Ishikawa (cell line): Measurements from ENCODE around the gene KRT28.

Experiments used
- CEBPB ChIP-seq: IDR thresholded peaks from 2 replicates; pipeline ENCODE4 v1.6.1; 2012
- CREB1 ChIP-seq: IDR thresholded peaks from 2 replicates; pipeline ENCODE4 v1.6.1; 2012; ENCODE audit warnings: low read depth
- EGR1 ChIP-seq: IDR thresholded peaks from 2 replicates; pipeline ENCODE4 v1.6.1; 2012
- EP300 ChIP-seq: IDR thresholded peaks from 2 replicates; pipeline ENCODE4 v1.6.1; 2012; ENCODE audit warnings: borderline replicate concordance
- FOXM1 ChIP-seq: IDR thresholded peaks from 2 replicates; pipeline ENCODE4 v1.6.1; 2012; ENCODE audit warnings: low read depth, borderline replicate concordance
- MAX ChIP-seq: IDR thresholded peaks from 2 replicates; pipeline ENCODE4 v1.6.1; 2012
- NFIC ChIP-seq: IDR thresholded peaks from 2 replicates; pipeline ENCODE4 v1.6.1; 2012
- RAD21 ChIP-seq: IDR thresholded peaks from 2 replicates; pipeline ENCODE4 v1.6.1; 2012; ENCODE audit warnings: low read depth
- TAF1 ChIP-seq: IDR thresholded peaks from 2 replicates; pipeline ENCODE4 v1.6.1; 2012; ENCODE audit warnings: low read depth, mild to moderate bottlenecking
- TCF12 ChIP-seq: IDR thresholded peaks from 2 replicates; pipeline ENCODE4 v1.6.1; 2012; ENCODE audit warnings: low read depth
- TEAD4 ChIP-seq: IDR thresholded peaks from 2 replicates; pipeline ENCODE4 v1.6.1; 2012
- YY1 ChIP-seq: IDR thresholded peaks from 2 replicates; pipeline ENCODE4 v1.6.1; 2012; ENCODE audit warnings: low read depth
- ZBTB7A ChIP-seq: IDR thresholded peaks from 2 replicates; pipeline ENCODE4 v1.6.1; 2012; ENCODE audit warnings: low read depth
- TF ChIP-seq, protein P1 (sequence below): IDR thresholded peaks from 2 replicates; pipeline ENCODE4 v1.6.1; 2012
- TF ChIP-seq, protein P2 (sequence below): IDR thresholded peaks from 2 replicates; pipeline ENCODE4 v1.6.1; 2012; ENCODE audit warnings: low read depth, mild to moderate bottlenecking

The KRT28 gene

GRCh38 chr17:40815381-40815780 is 15.6 kb upstream of the KRT28 start:
- no peak for TF ChIP-seq NFIC

DNA sequence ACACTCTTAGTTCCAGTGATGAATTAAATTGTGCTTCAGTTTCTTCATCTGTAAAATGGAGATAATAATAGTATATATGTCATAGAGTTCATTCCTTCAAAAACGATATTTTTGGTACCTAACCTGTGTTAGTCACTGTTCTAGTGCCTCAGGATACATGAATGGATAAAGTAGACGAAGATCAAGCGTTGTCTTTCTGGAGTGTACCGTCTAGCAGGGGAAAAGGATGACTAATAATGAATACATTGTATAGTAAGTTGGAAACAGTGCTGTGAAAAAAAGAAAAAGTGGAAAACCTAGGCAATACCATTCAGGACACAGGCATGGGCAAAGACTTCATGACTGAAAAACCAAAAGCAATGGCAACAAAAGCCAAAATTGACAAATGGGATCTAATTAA is 14.0 kb upstream of the KRT28 start:
- TF ChIP-seq NFIC (no peak), TCF12 (no peak), EGR1 (no peak), MAX (no peak), CREB1 (no peak), TAF1 (no peak), EP300 (no peak), ZBTB7A (no peak), YY1 (no peak), RAD21 (no peak), FOXM1 (no peak), CEBPB (no peak), TEAD4 (no peak)
- TF ChIP-seq, protein P1, sequence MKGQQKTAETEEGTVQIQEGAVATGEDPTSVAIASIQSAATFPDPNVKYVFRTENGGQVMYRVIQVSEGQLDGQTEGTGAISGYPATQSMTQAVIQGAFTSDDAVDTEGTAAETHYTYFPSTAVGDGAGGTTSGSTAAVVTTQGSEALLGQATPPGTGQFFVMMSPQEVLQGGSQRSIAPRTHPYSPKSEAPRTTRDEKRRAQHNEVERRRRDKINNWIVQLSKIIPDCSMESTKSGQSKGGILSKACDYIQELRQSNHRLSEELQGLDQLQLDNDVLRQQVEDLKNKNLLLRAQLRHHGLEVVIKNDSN = no peak
- TF ChIP-seq, protein P2, sequence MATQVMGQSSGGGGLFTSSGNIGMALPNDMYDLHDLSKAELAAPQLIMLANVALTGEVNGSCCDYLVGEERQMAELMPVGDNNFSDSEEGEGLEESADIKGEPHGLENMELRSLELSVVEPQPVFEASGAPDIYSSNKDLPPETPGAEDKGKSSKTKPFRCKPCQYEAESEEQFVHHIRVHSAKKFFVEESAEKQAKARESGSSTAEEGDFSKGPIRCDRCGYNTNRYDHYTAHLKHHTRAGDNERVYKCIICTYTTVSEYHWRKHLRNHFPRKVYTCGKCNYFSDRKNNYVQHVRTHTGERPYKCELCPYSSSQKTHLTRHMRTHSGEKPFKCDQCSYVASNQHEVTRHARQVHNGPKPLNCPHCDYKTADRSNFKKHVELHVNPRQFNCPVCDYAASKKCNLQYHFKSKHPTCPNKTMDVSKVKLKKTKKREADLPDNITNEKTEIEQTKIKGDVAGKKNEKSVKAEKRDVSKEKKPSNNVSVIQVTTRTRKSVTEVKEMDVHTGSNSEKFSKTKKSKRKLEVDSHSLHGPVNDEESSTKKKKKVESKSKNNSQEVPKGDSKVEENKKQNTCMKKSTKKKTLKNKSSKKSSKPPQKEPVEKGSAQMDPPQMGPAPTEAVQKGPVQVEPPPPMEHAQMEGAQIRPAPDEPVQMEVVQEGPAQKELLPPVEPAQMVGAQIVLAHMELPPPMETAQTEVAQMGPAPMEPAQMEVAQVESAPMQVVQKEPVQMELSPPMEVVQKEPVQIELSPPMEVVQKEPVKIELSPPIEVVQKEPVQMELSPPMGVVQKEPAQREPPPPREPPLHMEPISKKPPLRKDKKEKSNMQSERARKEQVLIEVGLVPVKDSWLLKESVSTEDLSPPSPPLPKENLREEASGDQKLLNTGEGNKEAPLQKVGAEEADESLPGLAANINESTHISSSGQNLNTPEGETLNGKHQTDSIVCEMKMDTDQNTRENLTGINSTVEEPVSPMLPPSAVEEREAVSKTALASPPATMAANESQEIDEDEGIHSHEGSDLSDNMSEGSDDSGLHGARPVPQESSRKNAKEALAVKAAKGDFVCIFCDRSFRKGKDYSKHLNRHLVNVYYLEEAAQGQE = no peak

GRCh38 chr17:40812639-40813038 is 12.9 kb upstream of the KRT28 start:
- TF ChIP-seq CREB1 (no peak), FOXM1 (no peak), NFIC (no peak)
- TF ChIP-seq, protein P2 = no peak

DNA sequence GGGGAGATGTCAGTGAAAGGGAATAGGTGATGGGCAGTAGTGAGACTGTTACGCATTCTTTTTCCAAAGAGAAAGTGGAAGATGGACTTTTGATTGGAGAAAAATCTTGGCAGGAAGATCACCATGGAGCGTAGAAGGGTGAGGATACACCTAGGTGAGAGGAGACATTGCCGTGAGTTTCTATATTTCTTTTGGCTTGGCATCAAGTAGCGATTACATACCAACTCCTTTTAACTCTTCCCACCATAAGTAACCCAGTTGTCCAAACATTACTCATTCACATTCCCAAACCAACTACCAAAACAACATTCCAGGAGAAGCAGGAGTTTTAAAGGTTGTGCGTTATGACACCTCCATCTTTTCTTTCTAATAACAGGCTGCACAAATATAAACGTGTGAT is 10.7 kb upstream of the KRT28 start:
- TF ChIP-seq, protein P2 = no peak
- no peak for TF ChIP-seq TAF1

DNA sequence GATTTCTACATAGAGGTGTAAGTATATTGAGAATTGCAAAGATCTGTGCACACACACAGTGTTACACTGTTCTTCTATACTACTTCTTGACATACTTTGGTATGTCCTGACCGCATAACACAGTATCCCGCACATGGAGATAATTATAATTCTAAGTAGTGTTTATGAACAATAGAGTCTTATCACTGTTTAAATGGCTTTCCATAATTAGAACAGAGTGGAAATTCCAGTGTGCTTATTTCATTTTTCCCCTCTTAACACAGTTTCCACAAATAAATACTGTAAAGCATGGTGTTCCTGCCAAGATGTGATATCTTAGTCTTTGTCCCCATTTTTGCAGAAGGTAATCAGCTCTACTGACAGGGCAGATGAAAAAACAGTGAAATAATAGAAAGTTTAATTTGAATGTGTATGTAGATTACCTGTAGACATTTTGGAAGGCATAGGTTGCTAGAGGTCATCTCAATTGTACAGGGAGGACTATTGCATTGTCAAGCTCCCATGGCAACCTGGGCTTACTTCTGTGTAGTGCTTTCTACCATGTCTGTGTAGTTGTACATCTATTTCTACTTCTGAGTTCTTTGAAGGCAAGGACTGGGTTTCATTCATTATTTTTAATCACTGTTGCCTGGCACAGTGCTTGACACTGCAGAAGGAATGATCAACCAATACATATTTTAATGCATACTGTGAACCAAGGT is 10.1 kb upstream of the KRT28 start:
- TF ChIP-seq YY1 = no peak
- TF ChIP-seq, protein P1 = no peak

DNA sequence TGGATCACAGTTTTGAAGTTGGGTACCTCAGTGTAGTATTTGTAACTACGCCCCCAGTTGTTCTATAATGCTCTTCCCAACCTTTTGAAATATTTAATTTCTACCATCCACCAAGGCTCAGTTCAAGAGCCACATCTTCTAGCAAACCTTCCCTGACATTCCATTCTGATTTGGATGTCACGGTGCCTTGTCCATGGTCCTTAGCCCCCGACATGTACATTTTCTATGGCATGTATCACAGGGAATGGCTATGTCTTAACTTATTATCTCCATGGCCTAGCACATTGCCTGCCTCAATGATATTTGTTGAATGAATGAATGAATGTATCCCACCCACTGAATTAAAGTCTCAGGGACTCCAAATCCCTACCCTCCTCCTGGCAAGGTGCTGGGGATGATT is 6.4 kb upstream of the KRT28 start:
- TF ChIP-seq, protein P2 = peak; percentile 77
- TF ChIP-seq ZBTB7A = no peak
- TF ChIP-seq TEAD4 = no peak
- TF ChIP-seq RAD21 = no peak
